HEK293 (cell line): ENCODE data around the gene TIGD7.

Experiments
- OSR2 ChIP-seq: fragments of 450-650 bp; formaldehyde crosslinking; IDR thresholded peaks from 2 replicates; pipeline ENCODE4 v1.5.1; 2016; ENCODE audit warnings: missing biosample characterization, missing genetic modification characterization
- SETDB1 ChIP-seq: IDR thresholded peaks from one replicate; pipeline ENCODE4 v1.6.1; 2017; ENCODE audit warnings: mild to moderate bottlenecking, low read length, moderate library complexity, mixed read lengths; ENCODE audit not compliant: insufficient read length
- ZBTB20 ChIP-seq: fragments of 450-650 bp; formaldehyde crosslinking; IDR thresholded peaks from 2 replicates; pipeline ENCODE4 v1.5.1; 2016; ENCODE audit warnings: missing biosample characterization, missing genetic modification characterization
- ZFP37 ChIP-seq: fragments of 450-650 bp; formaldehyde crosslinking; IDR thresholded peaks from 2 replicates; pipeline ENCODE4 v1.5.1; 2016; ENCODE audit warnings: missing biosample characterization, missing genetic modification characterization
- ZIC2 ChIP-seq: fragments of 450-650 bp; formaldehyde crosslinking; IDR thresholded peaks from 2 replicates; pipeline ENCODE4 v1.5.1; 2016; ENCODE audit warnings: missing biosample characterization, missing genetic modification characterization
- ZNF132 ChIP-seq: fragments of 450-650 bp; formaldehyde crosslinking; IDR thresholded peaks from 2 replicates; pipeline ENCODE4 v1.5.1; 2017; ENCODE audit warnings: missing biosample characterization, missing genetic modification characterization, borderline replicate concordance
- ZNF184 ChIP-seq: fragments of 450-650 bp; IDR thresholded peaks from 2 replicates; pipeline ENCODE4 v1.5.1; 2018; ENCODE audit warnings: missing biosample characterization, mild to moderate bottlenecking, missing genetic modification characterization
- ZNF19 ChIP-seq: fragments of 450-650 bp; formaldehyde crosslinking; IDR thresholded peaks from 2 replicates; pipeline ENCODE4; 2016; ENCODE audit warnings: missing biosample characterization, missing genetic modification characterization, low read depth
- ZNF202 ChIP-seq: fragments of 450-650 bp; formaldehyde crosslinking; IDR thresholded peaks from 2 replicates; pipeline ENCODE4 v1.5.1; 2016; ENCODE audit warnings: missing biosample characterization, missing genetic modification characterization, borderline replicate concordance
- ZNF341 ChIP-seq: fragments of 450-650 bp; formaldehyde crosslinking; IDR thresholded peaks from 2 replicates; pipeline ENCODE4; 2016; ENCODE audit warnings: low read depth, missing biosample characterization, missing genetic modification characterization
- ZNF514 ChIP-seq: fragments of 450-650 bp; formaldehyde crosslinking; IDR thresholded peaks from 2 replicates; pipeline ENCODE4 v1.5.1; 2016; ENCODE audit warnings: missing biosample characterization, missing genetic modification characterization
- ZNF555 ChIP-seq: fragments of 450-650 bp; formaldehyde crosslinking; conservative IDR thresholded peaks from 2 replicates; pipeline ENCODE4 v1.5.1; 2017; ENCODE audit warnings: missing biosample characterization, mild to moderate bottlenecking, missing genetic modification characterization, inconsistent platforms
- ZNF610 ChIP-seq: fragments of 450-650 bp; formaldehyde crosslinking; IDR thresholded peaks from 2 replicates; pipeline ENCODE4 v1.5.1; 2016; ENCODE audit warnings: missing biosample characterization, missing genetic modification characterization, borderline replicate concordance
- ZNF747 ChIP-seq: fragments of 450-650 bp; formaldehyde crosslinking; IDR thresholded peaks from 2 replicates; pipeline ENCODE4 v1.5.1; 2016; ENCODE audit warnings: missing biosample characterization, missing genetic modification characterization
- ZXDB ChIP-seq: fragments of 450-650 bp; formaldehyde crosslinking; IDR thresholded peaks from 2 replicates; pipeline ENCODE4 v1.5.1; 2016; ENCODE audit warnings: missing biosample characterization, missing genetic modification characterization
- TF ChIP-seq, protein P1 (sequence below): fragments of 450-650 bp; formaldehyde crosslinking; IDR thresholded peaks from 2 replicates; pipeline ENCODE4 v1.5.1; 2016; ENCODE audit warnings: missing biosample characterization, missing genetic modification characterization, borderline replicate concordance
- TF ChIP-seq, protein P2 (sequence below): fragments of 450-650 bp; formaldehyde crosslinking; IDR thresholded peaks from 2 replicates; pipeline ENCODE4 v1.5.1; 2016; ENCODE audit warnings: missing biosample characterization, missing genetic modification characterization
- TF ChIP-seq, protein P3 (sequence below): fragments of 450-650 bp; formaldehyde crosslinking; IDR thresholded peaks from 2 replicates; pipeline ENCODE4 v1.5.1; 2016; ENCODE audit warnings: missing biosample characterization, missing genetic modification characterization
- TF ChIP-seq, protein P4 (sequence below): fragments of 450-650 bp; formaldehyde crosslinking; IDR thresholded peaks from 2 replicates; pipeline ENCODE4; 2016; ENCODE audit warnings: missing biosample characterization, missing genetic modification characterization
- TF ChIP-seq, protein P5 (sequence below): fragments of 450-650 bp; formaldehyde crosslinking; IDR thresholded peaks from 2 replicates; pipeline ENCODE4 v1.5.1; 2016; ENCODE audit warnings: missing biosample characterization, missing genetic modification characterization
- TF ChIP-seq, protein P6 (sequence below): fragments of 450-650 bp; formaldehyde crosslinking; IDR thresholded peaks from 2 replicates; pipeline ENCODE4 v1.5.1; 2017; ENCODE audit warnings: missing biosample characterization, missing genetic modification characterization
- TF ChIP-seq, protein P7 (sequence below): fragments of 450-650 bp; formaldehyde crosslinking; IDR thresholded peaks from 2 replicates; pipeline ENCODE4 v1.5.1; 2017; ENCODE audit warnings: missing biosample characterization, mild to moderate bottlenecking, missing genetic modification characterization, moderate library complexity

TIGD7 gene

DNA sequence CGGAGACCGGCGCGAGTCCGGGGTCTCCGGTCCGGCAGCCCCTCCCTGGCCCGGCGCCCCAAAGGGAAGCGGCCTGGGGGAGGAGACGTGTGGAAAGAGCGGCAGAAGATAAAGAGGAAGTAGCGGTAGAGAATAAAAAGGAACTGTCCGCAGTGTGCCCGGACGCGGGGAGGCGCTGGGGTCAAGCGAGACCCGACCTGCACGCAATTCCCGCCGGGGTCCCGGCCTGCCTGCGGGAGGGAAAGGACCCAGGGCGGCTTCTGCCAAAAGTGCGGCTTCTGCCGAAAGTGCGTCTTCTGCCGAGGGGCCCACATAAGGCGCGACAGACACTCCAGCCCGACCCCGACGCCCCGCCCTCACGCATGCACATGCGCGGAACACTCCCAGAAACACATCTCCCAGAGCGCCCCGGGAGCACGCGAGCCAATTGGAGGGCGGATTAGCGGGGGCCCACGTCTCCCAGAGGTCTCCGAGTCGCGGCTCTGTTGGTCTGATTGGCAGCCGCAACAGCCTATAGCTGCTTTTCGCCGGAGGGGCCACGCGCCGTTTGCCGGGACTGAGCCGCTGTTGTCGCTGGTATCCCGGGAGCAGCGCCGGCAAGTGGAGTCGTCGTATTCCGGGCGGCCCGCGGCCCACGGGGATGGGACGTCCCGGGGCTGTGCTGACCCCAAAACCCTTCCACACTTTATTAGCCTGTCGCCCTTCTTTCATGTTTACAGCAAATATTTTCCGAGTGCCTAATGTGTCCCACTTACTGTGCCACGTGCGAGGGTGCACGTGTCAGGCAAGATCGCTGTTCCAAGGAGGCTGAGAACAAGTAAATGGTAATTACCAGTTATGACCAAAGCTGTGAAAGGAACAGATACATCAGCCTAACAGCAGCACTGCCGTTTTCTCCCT lies 40.8 kb downstream of the TIGD7 start (continued):
- TF ChIP-seq, protein P1, sequence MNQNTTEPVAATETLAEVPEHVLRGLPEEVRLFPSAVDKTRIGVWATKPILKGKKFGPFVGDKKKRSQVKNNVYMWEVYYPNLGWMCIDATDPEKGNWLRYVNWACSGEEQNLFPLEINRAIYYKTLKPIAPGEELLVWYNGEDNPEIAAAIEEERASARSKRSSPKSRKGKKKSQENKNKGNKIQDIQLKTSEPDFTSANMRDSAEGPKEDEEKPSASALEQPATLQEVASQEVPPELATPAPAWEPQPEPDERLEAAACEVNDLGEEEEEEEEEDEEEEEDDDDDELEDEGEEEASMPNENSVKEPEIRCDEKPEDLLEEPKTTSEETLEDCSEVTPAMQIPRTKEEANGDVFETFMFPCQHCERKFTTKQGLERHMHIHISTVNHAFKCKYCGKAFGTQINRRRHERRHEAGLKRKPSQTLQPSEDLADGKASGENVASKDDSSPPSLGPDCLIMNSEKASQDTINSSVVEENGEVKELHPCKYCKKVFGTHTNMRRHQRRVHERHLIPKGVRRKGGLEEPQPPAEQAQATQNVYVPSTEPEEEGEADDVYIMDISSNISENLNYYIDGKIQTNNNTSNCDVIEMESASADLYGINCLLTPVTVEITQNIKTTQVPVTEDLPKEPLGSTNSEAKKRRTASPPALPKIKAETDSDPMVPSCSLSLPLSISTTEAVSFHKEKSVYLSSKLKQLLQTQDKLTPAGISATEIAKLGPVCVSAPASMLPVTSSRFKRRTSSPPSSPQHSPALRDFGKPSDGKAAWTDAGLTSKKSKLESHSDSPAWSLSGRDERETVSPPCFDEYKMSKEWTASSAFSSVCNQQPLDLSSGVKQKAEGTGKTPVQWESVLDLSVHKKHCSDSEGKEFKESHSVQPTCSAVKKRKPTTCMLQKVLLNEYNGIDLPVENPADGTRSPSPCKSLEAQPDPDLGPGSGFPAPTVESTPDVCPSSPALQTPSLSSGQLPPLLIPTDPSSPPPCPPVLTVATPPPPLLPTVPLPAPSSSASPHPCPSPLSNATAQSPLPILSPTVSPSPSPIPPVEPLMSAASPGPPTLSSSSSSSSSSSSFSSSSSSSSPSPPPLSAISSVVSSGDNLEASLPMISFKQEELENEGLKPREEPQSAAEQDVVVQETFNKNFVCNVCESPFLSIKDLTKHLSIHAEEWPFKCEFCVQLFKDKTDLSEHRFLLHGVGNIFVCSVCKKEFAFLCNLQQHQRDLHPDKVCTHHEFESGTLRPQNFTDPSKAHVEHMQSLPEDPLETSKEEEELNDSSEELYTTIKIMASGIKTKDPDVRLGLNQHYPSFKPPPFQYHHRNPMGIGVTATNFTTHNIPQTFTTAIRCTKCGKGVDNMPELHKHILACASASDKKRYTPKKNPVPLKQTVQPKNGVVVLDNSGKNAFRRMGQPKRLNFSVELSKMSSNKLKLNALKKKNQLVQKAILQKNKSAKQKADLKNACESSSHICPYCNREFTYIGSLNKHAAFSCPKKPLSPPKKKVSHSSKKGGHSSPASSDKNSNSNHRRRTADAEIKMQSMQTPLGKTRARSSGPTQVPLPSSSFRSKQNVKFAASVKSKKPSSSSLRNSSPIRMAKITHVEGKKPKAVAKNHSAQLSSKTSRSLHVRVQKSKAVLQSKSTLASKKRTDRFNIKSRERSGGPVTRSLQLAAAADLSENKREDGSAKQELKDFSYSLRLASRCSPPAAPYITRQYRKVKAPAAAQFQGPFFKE (tag by site-specific recombination) = no peak
- TF ChIP-seq ZNF514 (tag by site-specific recombination) = no peak
- TF ChIP-seq OSR2 = 0 out of 2 replicates have a peak, but pooled peaks have one; percentile 17
- peak; percentile 96 for TF ChIP-seq ZBTB20 (tag by site-specific recombination)
- TF ChIP-seq, protein P2, sequence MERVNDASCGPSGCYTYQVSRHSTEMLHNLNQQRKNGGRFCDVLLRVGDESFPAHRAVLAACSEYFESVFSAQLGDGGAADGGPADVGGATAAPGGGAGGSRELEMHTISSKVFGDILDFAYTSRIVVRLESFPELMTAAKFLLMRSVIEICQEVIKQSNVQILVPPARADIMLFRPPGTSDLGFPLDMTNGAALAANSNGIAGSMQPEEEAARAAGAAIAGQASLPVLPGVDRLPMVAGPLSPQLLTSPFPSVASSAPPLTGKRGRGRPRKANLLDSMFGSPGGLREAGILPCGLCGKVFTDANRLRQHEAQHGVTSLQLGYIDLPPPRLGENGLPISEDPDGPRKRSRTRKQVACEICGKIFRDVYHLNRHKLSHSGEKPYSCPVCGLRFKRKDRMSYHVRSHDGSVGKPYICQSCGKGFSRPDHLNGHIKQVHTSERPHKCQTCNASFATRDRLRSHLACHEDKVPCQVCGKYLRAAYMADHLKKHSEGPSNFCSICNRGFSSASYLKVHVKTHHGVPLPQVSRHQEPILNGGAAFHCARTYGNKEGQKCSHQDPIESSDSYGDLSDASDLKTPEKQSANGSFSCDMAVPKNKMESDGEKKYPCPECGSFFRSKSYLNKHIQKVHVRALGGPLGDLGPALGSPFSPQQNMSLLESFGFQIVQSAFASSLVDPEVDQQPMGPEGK (tag by site-specific recombination) = peak; percentile 83
- TF ChIP-seq, protein P3, sequence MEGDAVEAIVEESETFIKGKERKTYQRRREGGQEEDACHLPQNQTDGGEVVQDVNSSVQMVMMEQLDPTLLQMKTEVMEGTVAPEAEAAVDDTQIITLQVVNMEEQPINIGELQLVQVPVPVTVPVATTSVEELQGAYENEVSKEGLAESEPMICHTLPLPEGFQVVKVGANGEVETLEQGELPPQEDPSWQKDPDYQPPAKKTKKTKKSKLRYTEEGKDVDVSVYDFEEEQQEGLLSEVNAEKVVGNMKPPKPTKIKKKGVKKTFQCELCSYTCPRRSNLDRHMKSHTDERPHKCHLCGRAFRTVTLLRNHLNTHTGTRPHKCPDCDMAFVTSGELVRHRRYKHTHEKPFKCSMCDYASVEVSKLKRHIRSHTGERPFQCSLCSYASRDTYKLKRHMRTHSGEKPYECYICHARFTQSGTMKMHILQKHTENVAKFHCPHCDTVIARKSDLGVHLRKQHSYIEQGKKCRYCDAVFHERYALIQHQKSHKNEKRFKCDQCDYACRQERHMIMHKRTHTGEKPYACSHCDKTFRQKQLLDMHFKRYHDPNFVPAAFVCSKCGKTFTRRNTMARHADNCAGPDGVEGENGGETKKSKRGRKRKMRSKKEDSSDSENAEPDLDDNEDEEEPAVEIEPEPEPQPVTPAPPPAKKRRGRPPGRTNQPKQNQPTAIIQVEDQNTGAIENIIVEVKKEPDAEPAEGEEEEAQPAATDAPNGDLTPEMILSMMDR (tag by site-specific recombination) = peak; percentile 71; the same call in 1 of the 2 replicates
- TF ChIP-seq, protein P4, sequence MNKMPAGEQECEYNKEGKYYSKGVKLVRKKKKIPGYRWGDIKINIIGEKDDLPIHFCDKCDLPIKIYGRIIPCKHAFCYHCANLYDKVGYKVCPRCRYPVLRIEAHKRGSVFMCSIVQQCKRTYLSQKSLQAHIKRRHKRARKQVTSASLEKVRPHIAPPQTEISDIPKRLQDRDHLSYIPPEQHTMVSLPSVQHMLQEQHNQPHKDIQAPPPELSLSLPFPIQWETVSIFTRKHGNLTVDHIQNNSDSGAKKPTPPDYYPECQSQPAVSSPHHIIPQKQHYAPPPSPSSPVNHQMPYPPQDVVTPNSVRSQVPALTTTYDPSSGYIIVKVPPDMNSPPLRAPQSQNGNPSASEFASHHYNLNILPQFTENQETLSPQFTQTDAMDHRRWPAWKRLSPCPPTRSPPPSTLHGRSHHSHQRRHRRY (tag by site-specific recombination) = no peak
- TF ChIP-seq ZFP37 (tag by site-specific recombination) = no peak; the same call in 1 of the 2 replicates
- TF ChIP-seq SETDB1 = no peak
- TF ChIP-seq, protein P5, sequence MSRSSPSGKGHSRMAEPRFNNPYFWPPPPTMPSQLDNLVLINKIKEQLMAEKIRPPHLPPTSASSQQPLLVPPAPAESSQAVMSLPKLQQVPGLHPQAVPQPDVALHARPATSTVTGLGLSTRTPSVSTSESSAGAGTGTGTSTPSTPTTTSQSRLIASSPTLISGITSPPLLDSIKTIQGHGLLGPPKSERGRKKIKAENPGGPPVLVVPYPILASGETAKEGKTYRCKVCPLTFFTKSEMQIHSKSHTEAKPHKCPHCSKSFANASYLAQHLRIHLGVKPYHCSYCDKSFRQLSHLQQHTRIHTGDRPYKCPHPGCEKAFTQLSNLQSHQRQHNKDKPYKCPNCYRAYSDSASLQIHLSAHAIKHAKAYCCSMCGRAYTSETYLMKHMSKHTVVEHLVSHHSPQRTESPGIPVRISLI (tag by site-specific recombination) = no peak
- no peak for TF ChIP-seq ZNF132 (tag by site-specific recombination)
- no peak for TF ChIP-seq ZNF202 (tag by site-specific recombination)
- peak; percentile 57; the same call in 1 of the 2 replicates for TF ChIP-seq ZNF610 (tag by site-specific recombination)
- peak; percentile 41 for TF ChIP-seq ZIC2
- TF ChIP-seq, protein P6, sequence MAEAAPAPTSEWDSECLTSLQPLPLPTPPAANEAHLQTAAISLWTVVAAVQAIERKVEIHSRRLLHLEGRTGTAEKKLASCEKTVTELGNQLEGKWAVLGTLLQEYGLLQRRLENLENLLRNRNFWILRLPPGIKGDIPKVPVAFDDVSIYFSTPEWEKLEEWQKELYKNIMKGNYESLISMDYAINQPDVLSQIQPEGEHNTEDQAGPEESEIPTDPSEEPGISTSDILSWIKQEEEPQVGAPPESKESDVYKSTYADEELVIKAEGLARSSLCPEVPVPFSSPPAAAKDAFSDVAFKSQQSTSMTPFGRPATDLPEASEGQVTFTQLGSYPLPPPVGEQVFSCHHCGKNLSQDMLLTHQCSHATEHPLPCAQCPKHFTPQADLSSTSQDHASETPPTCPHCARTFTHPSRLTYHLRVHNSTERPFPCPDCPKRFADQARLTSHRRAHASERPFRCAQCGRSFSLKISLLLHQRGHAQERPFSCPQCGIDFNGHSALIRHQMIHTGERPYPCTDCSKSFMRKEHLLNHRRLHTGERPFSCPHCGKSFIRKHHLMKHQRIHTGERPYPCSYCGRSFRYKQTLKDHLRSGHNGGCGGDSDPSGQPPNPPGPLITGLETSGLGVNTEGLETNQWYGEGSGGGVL (tag by site-specific recombination) = no peak
- no peak for TF ChIP-seq ZNF747 (tag by site-specific recombination)
- peak; percentile 78; the same call in 1 of the 2 replicates for TF ChIP-seq ZXDB
- TF ChIP-seq ZNF184 = no peak
- TF ChIP-seq, protein P7, sequence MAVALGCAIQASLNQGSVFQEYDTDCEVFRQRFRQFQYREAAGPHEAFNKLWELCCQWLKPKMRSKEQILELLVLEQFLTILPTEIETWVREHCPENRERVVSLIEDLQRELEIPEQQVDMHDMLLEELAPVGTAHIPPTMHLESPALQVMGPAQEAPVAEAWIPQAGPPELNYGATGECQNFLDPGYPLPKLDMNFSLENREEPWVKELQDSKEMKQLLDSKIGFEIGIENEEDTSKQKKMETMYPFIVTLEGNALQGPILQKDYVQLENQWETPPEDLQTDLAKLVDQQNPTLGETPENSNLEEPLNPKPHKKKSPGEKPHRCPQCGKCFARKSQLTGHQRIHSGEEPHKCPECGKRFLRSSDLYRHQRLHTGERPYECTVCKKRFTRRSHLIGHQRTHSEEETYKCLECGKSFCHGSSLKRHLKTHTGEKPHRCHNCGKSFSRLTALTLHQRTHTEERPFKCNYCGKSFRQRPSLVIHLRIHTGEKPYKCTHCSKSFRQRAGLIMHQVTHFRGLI (tag by site-specific recombination) = no peak; the same call in 1 of the 2 replicates
- no peak for TF ChIP-seq ZNF555
- no peak for TF ChIP-seq ZNF19
- TF ChIP-seq ZNF341 = peak; percentile 97
